GM23248 (cell line): Measurements from ENCODE around the gene ABCA2.

ENCODE experiments used
- EZH2 ChIP-seq: fragments of 200-600 bp; sonication (generic); IDR thresholded peaks from 2 replicates; pipeline ENCODE4 v1.6.1; 2018; ENCODE audit warnings: antibody characterized with exemption, mild to moderate bottlenecking; ENCODE audit not compliant: insufficient read depth, poor library complexity, severe bottlenecking
- EZH2phosphoT487 ChIP-seq: fragments of 200-600 bp; sonication (generic); IDR thresholded peaks from 2 replicates; pipeline ENCODE4 v1.6.1; 2018; ENCODE audit warnings: antibody characterized with exemption, moderate library complexity, mild to moderate bottlenecking, low read depth; ENCODE audit not compliant: insufficient read depth

- no peak for TF ChIP-seq EZH2
- no peak for TF ChIP-seq EZH2phosphoT487
These were observed 16.9 kb downstream of the ABCA2 start for GRCh38 chr9:137011156-137011555.
